Glutamatergic neuron (in vitro differentiated cells): Measurements from ENCODE around the gene LAPTM4A. TPM values are rescaled to one million over a fixed set of nuclear protein-coding genes. Genes with fewer than 3 reads are reported as not detected.

Source experiments
- DNase-seq: peaks from one replicate; pipeline ENCODE4 v3.0.0; 2022
- H3K27ac Mint-ChIP-seq: one replicate; pipeline ENCODE4 v1.8.0; 2020; ENCODE audit warnings: mild to moderate bottlenecking, mixed read lengths, inconsistent platforms; ENCODE audit not compliant: unreplicated experiment
- H3K27me3 Mint-ChIP-seq: one replicate; pipeline ENCODE4 v1.8.0; 2020; ENCODE audit warnings: mild to moderate bottlenecking, moderate library complexity, mixed read lengths, inconsistent platforms; ENCODE audit not compliant: unreplicated experiment
- H3K36me3 Mint-ChIP-seq: one replicate; pipeline ENCODE4 v1.8.0; 2020; ENCODE audit warnings: mild to moderate bottlenecking, mixed read lengths, inconsistent platforms; ENCODE audit not compliant: unreplicated experiment
- H3K4me1 Mint-ChIP-seq: one replicate; pipeline ENCODE4 v1.8.0; 2020; ENCODE audit warnings: mild to moderate bottlenecking, low read depth, mixed read lengths, inconsistent platforms; ENCODE audit not compliant: unreplicated experiment
- H3K4me3 Mint-ChIP-seq: one replicate; pipeline ENCODE4 v1.8.0; 2020; ENCODE audit warnings: mild to moderate bottlenecking, mixed read lengths, inconsistent platforms; ENCODE audit not compliant: unreplicated experiment
- H3K9me3 Mint-ChIP-seq: one replicate; pipeline ENCODE4 v1.8.0; 2020; ENCODE audit warnings: mild to moderate bottlenecking, moderate library complexity, mixed read lengths, inconsistent platforms; ENCODE audit not compliant: unreplicated experiment
- CTCF ChIP-seq: fragments of 200-600 bp; sonication (generic); IDR thresholded peaks from one replicate; pipeline ENCODE4 v1.5.0; 2021; ENCODE audit not compliant: partially characterized antibody, unreplicated experiment
- total RNA-seq: library from RNA; stranded (reverse); fragmentation: NEBNext Ultra II Directional; extraction: Animal tissue kit (Norgen Biotek cat#: 25700); gene quantifications from one replicate; pipeline ENCODE4 v1.2.1, GENCODE V29; 2021; ENCODE audit not compliant: unreplicated experiment

Gene LAPTM4A
- total RNA-seq, 1 donor from 2014 or later = 147 TPM

- peaks cover 6% of the 10 kb centered on the region for H3K4me1 Mint-ChIP-seq
- no peaks in the 10 kb centered on the region for H3K9me3 Mint-ChIP-seq
- H3K27ac Mint-ChIP-seq = no peak overlapping the region
Observed at GRCh38 chr2:19991895-19992294, 59.5 kb downstream of the LAPTM4A start.

GRCh38 chr2:19990416-19990728, 61.1 kb downstream of the LAPTM4A start:
- Mint-ChIP-seq H3K36me3 (no peaks in the 10 kb centered on the region), H3K27ac (peak overlapping the region; percentile 75), H3K4me1 (peaks cover 6% of the 10 kb centered on the region), H3K4me3 (peak overlapping the region; percentile 96), H3K27me3 (no peaks in the 10 kb centered on the region), H3K9me3 (no peaks in the 10 kb centered on the region)
- DNase-seq = no peak
- TF ChIP-seq CTCF = no peak

More at GRCh38 chr2:19991895-19992294, 59.5 kb downstream of the LAPTM4A start:
- no peaks in the 10 kb centered on the region for H3K27me3 Mint-ChIP-seq
- TF ChIP-seq CTCF = no peak
- no peak for DNase-seq
- H3K4me3 Mint-ChIP-seq = no peak overlapping the region
- H3K36me3 Mint-ChIP-seq = no peaks in the 10 kb centered on the region

- Mint-ChIP-seq H3K4me3 (peak within 1 kb of the TSS; percentile 96), H3K4me1 (peaks cover 6% of the 10 kb centered on the region), H3K9me3 (no peaks in the 10 kb centered on the region), H3K27me3 (no peaks in the 10 kb centered on the region), H3K27ac (peak within 1 kb of the TSS; percentile 75), H3K36me3 (no peaks in the 10 kb centered on the region)
- TF ChIP-seq CTCF = no peak
- DNase-seq = peak; percentile 98
Observed at GRCh38 chr2:19989667-19990415, 61.6 kb downstream of the LAPTM4A start, which contains the start of gene WDR35. Gene WDR35 (minus strand): TSS chr2:19990105. CDS start chr2:19990015, 90 bp downstream.

GRCh38 chr2:19989342-19989666, 62.1 kb downstream of the LAPTM4A start:
- DNase-seq = no peak
- H3K9me3 Mint-ChIP-seq = no peaks in the 10 kb centered on the region
- peak overlapping the region; percentile 45 for H3K27ac Mint-ChIP-seq
- H3K4me1 Mint-ChIP-seq = peaks cover 6% of the 10 kb centered on the region
- no peaks in the 10 kb centered on the region for H3K36me3 Mint-ChIP-seq
- no peak for TF ChIP-seq CTCF
- no peaks in the 10 kb centered on the region for H3K27me3 Mint-ChIP-seq
- H3K4me3 Mint-ChIP-seq = peak overlapping the region; percentile 96

- Mint-ChIP-seq H3K27ac (no peak overlapping the region), H3K36me3 (no peaks in the 10 kb centered on the region), H3K4me3 (peak overlapping the region; percentile 96), H3K4me1 (peaks cover 6% of the 10 kb centered on the region), H3K27me3 (no peaks in the 10 kb centered on the region), H3K9me3 (no peaks in the 10 kb centered on the region)
- DNase-seq = no peak
- TF ChIP-seq CTCF = no peak
Observed at GRCh38 chr2:19988600-19988999, 62.8 kb downstream of the LAPTM4A start.
